ENCODE results near the gene MYH11. TPM values are rescaled to one million over a fixed set of nuclear protein-coding genes. Genes with fewer than 3 reads are reported as not detected.
"Not testable (repeated sequence)": the region's sequence is repeated elsewhere in the genome, so short reads cannot be mapped to it uniquely, and the experiment has no call there.

The MYH11 gene
- total RNA-seq, 1 experiment from 2014 or later = under 0.01 TPM

DNA sequence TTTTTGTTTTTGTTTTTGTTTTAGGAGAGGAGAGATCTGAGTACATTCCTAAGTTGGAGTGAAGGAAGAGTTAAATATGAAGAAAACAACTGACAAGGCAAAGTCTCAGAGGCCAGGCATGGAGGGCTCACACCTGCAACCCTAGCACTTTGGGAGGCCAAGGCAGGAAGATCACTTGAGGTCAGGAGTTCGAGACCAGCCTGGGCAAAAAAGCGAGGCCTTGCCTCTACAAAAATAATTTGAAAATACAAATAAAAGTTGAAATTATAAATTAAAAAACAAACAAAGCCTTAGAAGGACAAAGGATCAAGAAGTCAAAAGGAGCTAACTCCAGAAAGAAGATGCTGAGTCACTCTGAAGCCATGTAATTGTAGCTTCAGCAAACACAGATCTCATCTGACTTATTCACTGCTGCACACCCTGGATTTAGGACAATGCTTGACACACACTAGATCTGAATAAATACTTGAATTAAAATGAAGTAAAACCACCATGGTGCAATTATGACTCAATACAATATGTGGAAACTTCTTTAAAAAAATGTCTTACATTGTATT, 22.5 kb upstream of the MYH11 start:
- DNase-seq (ENCODE audit: low read depth) = peak; percentile 67

- no peak for DNase-seq (ENCODE audit: low read depth)
Measured at GRCh38 chr16:15876503-15876902, 19.7 kb upstream of the MYH11 start.

GRCh38 chr16:15874745-15875314, 18.0 kb upstream of the MYH11 start:
- peak; percentile 62 for DNase-seq (ENCODE audit: low read depth)

DNA sequence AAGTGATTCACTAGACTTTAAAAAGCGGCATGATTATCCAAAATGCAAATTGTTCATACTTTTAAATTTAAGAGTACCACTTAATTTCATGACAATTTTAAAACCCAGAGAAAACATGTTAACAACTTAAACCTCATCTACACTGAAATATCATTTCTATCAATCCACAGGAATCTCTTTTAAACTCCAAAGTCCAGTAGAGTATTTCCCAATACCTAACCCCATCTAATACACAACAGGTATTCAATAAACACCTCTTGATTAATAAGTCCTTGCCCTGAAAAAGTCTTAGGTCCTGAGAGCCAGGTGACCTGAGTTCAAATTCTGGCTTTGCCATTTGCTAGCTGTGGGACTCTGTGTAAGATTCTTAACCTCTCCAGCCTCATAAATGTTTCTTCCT, 16.9 kb upstream of the MYH11 start:
- no peak for DNase-seq (ENCODE audit: low read depth)

GRCh38 chr16:15873301-15873700, 16.5 kb upstream of the MYH11 start:
- no peak for DNase-seq (ENCODE audit: low read depth)

DNA sequence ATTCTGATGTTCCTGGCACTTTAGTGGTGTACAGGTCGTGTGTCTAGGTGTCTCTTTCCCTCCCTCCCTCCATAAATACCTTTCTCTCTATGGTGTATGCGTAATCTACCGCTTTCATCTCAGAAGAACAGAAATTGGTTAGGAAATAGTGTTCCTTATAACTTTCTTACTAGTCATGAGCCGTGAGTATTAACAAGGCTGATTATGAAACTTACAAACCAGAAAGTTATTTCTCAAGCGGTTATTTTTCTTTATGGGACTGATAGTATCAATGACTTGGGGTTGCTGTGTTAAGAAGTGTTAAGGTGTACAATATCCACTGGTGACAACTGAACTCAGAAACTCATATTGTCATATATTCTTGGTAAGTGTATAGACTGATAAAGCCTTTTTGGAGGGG, 13.2 kb upstream of the MYH11 start:
- DNase-seq (ENCODE audit: low read depth) = no peak

DNA sequence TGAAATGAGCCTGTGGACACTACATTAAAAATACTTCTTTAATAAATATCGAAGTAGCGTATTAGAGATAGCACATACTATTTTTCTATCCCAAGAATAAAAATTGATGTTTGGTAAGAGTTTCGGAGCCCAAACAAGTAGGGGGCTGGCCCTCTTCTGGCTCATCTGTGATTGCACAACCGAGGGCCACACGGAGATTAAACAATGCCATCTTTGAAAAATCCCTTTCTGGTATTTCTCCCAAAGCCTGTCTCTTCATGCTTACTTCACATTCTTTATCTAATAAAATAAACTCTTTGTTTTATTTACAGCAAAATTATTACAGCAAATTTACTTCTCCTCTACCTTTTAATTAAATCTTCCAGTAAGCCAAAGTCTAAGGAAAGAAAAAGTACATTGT, 9.6 kb upstream of the MYH11 start:
- DNase-seq (ENCODE audit: low read depth) = no peak

DNA sequence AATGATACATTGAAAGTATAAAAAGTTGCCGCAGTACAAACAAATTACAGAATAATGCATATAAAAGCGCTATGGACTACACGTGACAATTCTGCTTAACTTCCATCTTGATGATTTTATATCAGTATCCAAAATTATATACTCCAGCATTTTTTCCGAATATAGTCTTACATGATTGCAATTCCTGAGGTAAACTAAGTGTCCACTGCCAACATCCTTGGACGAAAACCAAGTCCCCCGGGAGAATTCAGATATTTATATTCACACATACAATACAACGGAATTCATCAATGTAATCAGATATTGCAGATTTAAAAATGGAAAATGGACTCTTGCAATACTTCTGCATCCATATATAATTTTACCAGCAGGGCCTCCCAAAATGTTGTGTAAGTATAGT, 8.9 kb upstream of the MYH11 start:
- DNase-seq (ENCODE audit: low read depth) = no peak

- DNase-seq (ENCODE audit: low read depth) = no peak
Measured at GRCh38 chr16:15864939-15865338, 8.1 kb upstream of the MYH11 start.

DNA sequence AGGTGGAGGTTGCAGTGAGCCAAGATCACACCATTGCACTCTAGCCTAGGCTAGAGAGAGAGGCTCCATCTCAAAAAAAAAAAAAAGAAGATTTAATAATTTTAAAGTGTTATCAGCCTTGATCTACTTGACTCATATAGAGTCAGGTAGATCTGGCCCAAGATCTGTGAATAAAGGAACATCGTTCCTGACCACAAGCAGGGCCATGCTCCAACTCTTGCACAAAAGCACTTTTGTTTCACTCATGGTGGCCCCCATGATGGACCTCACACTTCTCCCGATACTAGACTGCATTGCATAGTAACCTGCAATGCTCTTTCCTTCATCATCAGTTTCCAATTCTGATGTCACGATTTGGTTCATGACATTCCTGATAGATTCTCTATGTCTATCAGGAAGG, 5.2 kb upstream of the MYH11 start:
- DNase-seq (ENCODE audit: low read depth) = no peak

- no peak for DNase-seq (ENCODE audit: low read depth)
Measured at GRCh38 chr16:15858921-15859668, 2.3 kb upstream of the MYH11 start.

DNA sequence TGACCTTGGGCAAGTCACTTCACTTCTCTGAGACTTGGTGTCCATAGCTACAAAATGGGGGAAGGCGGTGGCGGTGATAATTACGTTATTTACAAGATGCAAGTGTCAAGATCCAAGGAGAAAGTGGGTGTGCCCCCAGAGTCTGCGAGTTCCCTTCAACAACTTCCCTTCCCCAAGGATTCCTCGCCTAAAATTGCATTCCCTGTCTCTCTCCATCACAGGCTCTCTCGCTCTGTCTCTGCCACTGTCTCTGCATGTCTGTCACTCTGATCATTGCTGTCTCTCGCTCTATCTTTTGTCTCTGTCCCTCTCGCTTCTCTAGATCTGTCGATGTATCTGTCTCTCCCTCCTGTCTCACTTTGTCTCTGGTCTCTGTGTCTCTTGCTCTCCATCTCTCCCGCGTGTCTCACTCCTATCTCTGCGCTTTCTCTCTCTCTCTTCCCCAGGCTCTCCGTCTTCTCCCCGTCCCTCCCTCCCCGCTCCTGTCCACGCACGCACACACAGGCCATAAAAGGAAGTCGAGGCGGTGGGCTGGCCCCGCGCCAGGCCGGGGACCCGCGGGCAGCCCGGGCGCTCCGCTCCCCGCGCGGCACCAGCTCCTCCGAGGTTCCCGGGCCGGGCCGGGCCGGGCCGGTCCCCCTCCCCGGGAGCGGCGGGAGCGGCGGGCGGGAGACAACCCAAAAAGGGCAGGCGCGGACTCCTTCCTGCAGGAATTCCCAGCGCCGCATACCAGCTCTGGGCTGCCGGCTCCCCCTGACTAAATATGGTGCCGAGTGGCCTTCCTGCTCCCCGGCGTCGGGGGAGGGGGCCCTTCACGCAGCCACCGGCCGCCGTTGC, 1.1 kb upstream of the MYH11 start:
- peak; percentile 13 for DNase-seq (ENCODE audit: low read depth)

DNA sequence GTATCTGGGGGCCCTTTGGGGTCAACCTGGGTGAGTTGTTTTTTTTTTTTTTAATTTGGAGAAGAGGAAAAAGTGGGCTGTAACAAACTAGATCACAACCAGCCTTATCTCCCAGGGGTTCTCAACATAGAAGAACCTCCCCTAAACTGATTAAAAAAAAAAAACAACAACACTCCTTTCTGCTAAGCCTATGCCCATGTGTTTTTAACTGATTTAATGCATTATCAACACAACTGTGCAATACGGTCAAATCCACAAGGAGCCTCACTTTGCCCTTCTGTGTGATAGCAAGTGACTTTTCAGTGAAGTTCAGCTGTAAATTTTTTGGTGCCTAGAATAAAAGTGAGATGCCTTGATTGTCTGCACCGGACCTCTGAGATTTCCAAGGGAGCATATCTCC, 646 bp downstream of the MYH11 start:
- DNase-seq (ENCODE audit: low read depth) = no peak

DNA sequence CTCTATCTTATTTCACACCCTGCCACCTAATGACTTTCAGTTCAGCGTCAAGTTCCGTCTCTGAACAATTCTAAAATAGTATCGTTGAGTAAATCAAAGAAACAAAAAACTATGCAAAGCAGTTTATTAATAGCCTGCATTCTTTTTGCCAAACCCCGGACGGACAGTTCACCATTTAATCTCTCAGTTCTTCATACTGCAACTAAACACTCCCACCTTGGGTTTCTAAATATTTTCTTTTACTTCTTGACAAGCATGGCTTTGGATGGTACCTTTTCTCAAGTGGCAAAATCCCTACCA, 1.2 kb downstream of the MYH11 start:
- DNase-seq (ENCODE audit: low read depth) = no peak

GRCh38 chr16:15854906-15855703, 1.7 kb downstream of the MYH11 start:
- no peak for DNase-seq (ENCODE audit: low read depth)

DNA sequence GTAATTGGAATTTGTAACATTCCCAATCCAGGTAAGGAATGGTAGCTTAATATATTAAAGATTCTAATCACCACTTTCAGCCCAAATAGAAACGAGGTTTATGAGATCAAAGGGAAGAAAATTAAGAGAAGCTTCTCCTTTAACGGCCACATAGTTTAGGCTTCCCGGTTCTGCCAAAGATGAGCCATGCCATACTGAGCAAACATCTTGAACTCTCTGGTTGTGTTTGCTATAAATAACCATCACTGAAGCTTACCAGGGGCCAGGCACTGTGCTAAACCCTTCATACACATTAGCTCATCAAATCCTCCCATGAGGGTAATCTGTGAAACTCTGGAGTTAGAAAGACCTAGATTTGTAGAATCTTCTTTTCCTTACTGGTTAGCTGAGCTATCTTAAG, 2.8 kb downstream of the MYH11 start:
- DNase-seq (ENCODE audit: low read depth) = no peak

- no peak for DNase-seq (ENCODE audit: low read depth)
Measured at GRCh38 chr16:15853021-15853420, 3.8 kb downstream of the MYH11 start.

DNA sequence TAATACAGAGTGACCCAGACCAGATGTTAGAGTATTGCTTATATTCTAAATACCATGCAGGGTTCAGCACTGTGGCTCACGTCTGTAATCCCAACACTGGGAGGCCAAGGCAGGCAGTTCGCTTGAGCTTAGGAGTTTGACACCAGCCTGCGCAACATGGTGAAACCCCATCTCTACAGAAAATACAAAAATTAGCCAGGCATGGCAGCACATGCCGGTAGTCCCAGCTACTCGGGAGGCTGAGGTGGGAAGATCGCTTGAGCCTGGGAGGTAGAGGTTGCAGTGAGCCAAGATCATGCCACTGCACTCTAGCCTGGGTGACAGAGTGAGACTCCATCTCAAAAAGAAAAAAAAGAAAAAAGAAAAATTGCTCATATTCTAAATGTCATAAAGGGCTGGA, 6.3 kb downstream of the MYH11 start:
- not testable (repeated sequence) for DNase-seq (ENCODE audit: low read depth)

GRCh38 chr16:15849209-15849981, 7.4 kb downstream of the MYH11 start:
- no peak for DNase-seq (ENCODE audit: low read depth)

DNA sequence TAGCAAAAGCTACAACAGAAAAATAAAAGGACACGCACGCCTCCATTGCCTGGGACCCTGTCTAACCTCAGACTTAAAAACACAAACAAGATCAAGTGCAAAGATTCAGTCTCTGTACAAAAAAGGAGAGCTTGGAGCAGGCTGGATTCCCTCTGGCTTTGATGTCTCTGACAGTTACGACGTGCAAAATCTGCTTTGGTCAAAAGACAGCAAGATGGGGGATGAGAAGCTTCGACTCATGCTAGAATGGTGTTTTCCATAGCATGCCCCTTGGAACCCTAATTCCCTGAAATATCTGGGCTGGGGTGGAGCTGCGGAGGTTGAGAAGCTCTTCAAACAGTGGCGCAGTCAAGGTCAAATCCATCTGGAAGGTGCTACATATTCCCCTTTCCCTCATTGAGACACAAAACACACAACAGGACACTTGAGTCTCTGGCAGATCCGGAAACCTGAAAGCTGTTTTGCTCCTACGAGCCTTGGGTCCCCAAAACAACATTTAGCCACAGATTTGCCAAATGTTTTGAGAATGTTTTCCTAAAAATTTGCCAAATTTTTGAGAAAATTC, 9.1 kb downstream of the MYH11 start:
- DNase-seq (ENCODE audit: low read depth) = no peak

DNA sequence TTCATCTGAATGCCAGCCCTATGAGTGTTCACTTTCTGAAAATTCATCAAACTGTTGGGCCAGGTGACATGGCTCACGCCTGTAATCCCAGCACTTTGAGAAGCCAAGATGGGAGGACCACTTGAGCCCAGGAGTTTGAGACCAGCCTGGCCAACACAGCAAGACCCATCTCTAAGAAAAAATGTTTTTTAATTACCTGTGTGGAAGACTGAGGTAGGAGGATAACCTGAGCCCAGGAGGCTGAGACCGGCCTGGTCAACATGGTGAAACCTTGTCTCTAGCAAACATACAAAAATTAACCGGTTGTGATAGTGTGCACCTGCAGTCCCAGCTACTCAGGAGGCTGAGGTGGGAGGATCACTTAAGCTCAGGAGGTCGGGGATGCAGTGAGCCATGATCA, 10.3 kb downstream of the MYH11 start:
- no peak for DNase-seq (ENCODE audit: low read depth)

Measured in Daoy (cell line).